NB4 (cell line): Measurements from ENCODE around the gene ADIRF.
"Not testable (repeated sequence)": the region's sequence is repeated elsewhere in the genome, so short reads cannot be mapped to it uniquely, and the experiment has no call there.

Source experiments
- DNase-seq: peaks from one replicate; pipeline ENCODE4 v3.0.0; 2010; ENCODE audit warnings: low read depth
- H3K4me3 ChIP-seq: one replicate; pipeline ENCODE4 v1.5.1; 2011; ENCODE audit warnings: mild to moderate bottlenecking, low read depth, low read length, moderate library complexity
- MYC ChIP-seq: IDR thresholded peaks from 2 replicates; pipeline ENCODE4 v1.6.1; 2011; ENCODE audit warnings: low read depth, low read length
- POLR2A ChIP-seq: IDR thresholded peaks from 2 replicates; pipeline ENCODE4 v1.6.1; 2011; ENCODE audit warnings: mild to moderate bottlenecking; ENCODE audit not compliant: insufficient read length; ENCODE audit errors: extremely low read depth
- TF ChIP-seq, protein P1 (sequence below): IDR thresholded peaks from 2 replicates; pipeline ENCODE4 v1.6.1; 2011; ENCODE audit warnings: low read depth, low read length
- TF ChIP-seq, protein P2 (sequence below): IDR thresholded peaks from one replicate; pipeline ENCODE4 v1.5.1; 2012; ENCODE audit warnings: low read depth, low read length

The ADIRF gene

DNA sequence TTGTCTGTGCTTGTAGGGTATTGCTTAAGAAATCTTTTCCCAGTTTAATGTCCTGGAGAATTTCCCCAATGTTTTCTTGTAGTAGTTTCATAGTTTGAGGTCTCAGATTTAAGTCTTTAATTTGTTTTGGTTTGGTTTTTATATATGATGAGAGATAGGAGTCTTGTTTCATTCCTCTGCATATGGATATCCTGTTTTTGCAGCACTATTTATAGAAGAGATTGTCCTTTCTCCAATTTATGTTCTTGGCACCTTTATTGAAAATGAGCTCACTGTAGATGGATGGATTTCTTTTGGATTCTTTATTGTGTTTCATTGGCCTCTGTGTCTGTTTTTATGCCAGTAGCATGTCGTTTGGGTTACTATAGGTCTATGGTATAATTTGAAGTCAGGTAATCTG, 20.2 kb downstream of the ADIRF start:
- no peak for DNase-seq
- no peak overlapping the region for H3K4me3 ChIP-seq
- TF ChIP-seq, protein P1, sequence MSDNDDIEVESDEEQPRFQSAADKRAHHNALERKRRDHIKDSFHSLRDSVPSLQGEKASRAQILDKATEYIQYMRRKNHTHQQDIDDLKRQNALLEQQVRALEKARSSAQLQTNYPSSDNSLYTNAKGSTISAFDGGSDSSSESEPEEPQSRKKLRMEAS, result no peak

DNA sequence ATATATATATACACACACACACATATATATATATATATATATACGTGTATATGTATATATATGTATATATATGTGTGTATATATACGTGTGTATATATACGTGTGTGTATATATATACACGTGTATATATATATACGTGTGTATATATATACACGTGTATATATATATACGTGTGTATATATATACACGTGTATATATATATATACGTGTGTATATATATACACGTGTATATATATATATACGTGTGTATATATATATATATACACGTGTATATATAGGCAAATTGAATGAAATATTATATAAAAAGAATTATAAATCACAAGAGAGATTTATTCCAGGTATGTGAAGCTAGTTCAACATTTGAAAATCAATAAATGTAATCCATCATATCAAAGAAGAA, 23.1 kb downstream of the ADIRF start:
- not testable (repeated sequence) for DNase-seq

DNA sequence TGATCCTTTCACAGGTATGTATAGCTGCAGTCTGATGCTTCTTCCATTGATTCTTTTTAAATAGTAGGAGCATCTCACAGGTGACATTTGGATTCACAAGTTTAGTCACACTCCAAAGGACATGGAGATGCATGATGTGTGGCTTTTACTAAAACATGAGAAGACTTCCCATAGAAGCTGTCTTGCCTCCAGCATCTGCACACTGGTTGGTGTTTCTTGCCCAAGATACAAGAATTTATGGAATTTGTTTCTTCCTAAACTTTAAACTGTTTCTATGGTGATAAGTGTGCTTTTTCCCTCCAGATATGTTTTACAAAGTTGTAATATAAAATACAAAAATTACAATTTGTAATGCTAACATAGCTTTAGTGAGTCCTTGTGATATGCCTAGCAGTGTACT, 24.2 kb downstream of the ADIRF start:
- H3K4me3 ChIP-seq, result no peak overlapping the region
- DNase-seq, result no peak
- TF ChIP-seq MYC (no peak), POLR2A (no peak)
- TF ChIP-seq, protein P1, result no peak
- TF ChIP-seq, protein P2, sequence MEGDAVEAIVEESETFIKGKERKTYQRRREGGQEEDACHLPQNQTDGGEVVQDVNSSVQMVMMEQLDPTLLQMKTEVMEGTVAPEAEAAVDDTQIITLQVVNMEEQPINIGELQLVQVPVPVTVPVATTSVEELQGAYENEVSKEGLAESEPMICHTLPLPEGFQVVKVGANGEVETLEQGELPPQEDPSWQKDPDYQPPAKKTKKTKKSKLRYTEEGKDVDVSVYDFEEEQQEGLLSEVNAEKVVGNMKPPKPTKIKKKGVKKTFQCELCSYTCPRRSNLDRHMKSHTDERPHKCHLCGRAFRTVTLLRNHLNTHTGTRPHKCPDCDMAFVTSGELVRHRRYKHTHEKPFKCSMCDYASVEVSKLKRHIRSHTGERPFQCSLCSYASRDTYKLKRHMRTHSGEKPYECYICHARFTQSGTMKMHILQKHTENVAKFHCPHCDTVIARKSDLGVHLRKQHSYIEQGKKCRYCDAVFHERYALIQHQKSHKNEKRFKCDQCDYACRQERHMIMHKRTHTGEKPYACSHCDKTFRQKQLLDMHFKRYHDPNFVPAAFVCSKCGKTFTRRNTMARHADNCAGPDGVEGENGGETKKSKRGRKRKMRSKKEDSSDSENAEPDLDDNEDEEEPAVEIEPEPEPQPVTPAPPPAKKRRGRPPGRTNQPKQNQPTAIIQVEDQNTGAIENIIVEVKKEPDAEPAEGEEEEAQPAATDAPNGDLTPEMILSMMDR, result no peak

More for the DNA sequence above, 23.1 kb downstream of the ADIRF start:
- not testable (repeated sequence) for H3K4me3 ChIP-seq

DNA sequence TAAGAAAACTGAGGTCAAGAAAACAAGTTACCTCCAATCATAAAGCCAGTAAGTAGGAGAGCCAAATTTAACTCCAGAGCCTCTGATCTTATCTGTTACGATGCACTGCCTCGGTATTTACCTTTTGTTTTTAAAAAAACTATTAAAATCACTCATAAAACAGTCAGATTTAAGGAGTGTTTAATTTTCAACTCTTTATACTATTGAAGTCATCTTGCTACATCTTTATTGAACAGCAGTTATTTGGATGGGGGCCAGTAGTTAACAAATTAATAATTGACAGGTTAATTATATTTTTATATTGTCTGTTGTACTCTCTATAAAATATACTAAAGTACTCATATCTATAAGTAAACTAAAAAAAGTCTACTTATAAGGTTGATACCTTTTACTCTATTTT, 24.6 kb downstream of the ADIRF start:
- no peak for DNase-seq
- H3K4me3 ChIP-seq, result no peak overlapping the region
- TF ChIP-seq, protein P1, result no peak
- TF ChIP-seq MYC, result no peak
- TF ChIP-seq, protein P2, result no peak
- TF ChIP-seq POLR2A, result no peak

DNA sequence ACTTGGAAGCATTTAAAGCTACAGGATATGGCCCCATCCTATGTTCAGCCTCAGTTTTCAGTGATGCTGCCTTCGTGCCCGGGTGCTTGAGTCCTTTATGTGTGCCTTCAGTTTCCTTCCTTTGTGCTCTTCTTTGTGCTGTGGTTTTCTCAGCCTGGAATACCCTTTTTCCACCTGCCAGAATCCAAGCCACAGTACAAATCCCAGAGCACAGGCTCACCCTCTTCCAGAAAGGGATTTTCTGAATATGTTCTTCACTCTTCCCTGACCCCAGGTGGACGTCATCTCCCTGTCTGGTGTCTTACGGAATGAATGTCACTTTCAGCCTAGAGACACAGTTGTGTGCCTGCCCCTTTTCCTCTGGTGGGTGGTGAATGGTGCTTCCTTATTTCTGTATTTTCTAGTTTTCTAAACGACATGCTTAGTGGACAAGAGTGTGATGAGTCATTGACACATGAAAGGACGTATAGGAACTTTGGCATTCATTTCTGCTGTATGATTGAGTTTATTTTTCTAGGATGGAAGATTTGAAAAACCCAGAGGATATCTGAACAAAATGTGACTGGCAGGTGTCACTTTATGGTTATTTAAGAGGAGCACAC, 31.6 kb downstream of the ADIRF start:
- peak; percentile 61 for DNase-seq

DNA sequence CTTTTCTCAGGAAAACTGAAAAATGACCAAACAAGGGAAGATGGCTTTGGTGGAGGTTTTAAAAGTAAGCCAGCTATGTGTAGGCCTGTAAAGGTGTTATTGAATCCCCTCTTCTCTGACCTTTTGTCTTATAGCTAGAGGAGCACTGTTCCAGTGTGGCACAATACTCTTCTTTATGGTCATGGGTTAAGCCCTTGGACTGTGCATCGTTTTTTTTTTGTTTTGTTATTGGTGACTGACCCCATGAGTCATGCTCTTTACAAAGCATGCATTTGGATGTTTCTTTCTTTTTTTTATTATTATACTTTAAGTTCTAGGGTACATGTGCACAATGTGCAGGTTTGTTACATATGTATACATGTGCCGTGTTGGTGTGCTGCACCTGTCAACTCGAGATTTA, 32.2 kb downstream of the ADIRF start:
- DNase-seq, result peak; percentile 11
- TF ChIP-seq, protein P1, result no peak
- TF ChIP-seq MYC, result no peak
- no peak for TF ChIP-seq POLR2A
- TF ChIP-seq, protein P2, result no peak

More for the DNA sequence above, 31.6 kb downstream of the ADIRF start:
- H3K4me3 ChIP-seq, result not testable (repeated sequence)

DNA sequence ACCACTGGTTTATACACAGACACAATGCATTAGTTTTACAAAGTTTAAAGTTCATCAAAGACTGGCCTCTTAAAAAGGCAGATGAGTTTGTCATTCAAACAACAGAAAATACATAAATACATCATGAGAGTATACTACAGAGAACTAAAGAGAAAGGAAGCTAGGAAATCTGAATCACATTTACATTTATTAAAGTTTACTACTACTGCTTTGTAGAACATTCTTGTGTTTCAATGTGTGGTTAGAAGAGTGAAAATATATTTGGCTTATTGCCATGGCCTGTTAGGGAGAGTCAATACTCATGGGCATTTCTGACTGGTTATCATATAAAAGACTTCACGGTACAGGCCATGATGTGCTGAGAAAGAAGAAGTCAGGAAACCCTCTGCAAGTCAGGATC, 38.8 kb downstream of the ADIRF start:
- not testable (repeated sequence) for DNase-seq, H3K4me3 ChIP-seq

More for the DNA sequence above, 32.2 kb downstream of the ADIRF start:
- no peak overlapping the region for H3K4me3 ChIP-seq

DNA sequence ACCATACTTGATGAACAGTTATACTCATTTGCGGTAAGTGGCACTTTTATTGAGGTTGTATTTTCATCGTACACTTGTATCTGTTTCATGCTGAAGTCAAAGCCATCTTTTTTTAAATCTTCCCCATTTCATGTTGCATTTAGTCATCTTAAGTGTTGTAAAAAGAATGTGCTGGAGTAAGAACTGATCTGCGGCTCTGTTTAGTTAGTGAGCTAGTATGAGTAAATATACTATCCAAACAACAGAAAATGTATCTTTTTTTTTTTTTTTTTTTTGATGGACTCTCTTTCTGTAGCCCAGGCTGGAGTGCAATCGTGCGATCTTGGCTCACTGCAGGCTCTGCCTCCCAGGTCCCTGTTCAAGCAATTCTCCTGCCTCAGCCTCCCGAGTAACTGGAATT, 39.4 kb downstream of the ADIRF start:
- not testable (repeated sequence) for H3K4me3 ChIP-seq, DNase-seq

DNA sequence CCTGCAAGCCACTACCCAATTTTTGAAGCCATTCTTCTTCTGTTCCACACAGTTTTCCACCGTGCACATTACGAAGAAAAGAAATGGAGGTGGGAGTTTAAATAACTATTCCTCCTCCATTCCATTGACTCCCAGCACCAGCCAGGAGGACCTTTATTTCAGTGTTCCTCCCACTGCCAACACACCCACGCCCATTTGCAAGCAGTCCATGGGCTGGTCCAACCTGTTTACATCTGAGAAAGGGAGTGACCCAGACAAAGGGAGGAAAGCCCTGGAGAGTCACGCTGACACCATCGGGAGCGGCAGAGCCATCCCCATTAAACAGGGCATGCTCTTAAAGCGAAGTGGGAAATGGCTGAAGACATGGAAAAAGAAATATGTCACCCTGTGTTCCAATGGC, 40.0 kb downstream of the ADIRF start:
- not testable (repeated sequence) for H3K4me3 ChIP-seq, DNase-seq

DNA sequence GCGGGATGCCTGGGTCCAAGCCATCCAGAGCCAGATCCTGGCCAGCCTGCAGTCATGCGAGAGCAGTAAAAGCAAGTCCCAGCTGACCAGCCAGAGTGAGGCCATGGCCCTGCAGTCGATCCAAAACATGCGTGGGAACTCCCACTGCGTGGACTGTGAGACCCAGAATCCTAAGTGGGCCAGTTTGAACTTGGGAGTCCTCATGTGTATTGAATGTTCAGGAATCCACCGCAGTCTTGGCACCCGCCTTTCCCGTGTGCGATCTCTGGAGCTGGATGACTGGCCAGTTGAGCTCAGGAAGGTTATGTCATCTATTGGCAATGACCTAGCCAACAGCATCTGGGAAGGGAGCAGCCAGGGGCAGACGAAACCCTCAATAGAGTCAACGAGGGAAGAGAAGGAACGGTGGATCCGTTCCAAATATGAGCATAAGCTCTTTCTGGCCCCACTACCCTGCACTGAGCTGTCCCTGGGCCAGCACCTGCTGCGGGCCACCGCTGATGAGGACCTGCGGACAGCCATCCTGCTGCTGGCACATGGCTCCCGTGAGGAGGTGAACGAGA, 40.9 kb downstream of the ADIRF start:
- H3K4me3 ChIP-seq, DNase-seq: not testable (repeated sequence)

DNA sequence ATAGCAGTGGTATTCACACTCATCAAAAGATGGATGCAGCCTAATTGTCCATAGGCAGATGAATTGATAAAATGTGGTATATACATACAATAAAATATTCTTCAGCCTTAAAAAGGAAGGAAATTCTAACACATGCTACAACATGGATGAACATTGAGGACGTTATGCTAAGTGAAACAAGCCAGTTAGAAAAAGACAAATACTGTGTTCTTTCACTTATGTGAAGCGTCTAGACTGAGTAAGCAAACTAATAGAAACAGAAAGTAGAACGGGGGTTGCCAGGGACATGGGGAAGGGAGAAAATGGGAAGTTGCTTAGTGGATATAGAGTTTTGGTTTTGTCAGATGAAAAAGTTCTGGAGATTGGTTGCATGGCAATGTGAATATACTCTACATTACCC, 45.2 kb downstream of the ADIRF start:
- peak; percentile 31 for DNase-seq
- not testable (repeated sequence) for H3K4me3 ChIP-seq

DNA sequence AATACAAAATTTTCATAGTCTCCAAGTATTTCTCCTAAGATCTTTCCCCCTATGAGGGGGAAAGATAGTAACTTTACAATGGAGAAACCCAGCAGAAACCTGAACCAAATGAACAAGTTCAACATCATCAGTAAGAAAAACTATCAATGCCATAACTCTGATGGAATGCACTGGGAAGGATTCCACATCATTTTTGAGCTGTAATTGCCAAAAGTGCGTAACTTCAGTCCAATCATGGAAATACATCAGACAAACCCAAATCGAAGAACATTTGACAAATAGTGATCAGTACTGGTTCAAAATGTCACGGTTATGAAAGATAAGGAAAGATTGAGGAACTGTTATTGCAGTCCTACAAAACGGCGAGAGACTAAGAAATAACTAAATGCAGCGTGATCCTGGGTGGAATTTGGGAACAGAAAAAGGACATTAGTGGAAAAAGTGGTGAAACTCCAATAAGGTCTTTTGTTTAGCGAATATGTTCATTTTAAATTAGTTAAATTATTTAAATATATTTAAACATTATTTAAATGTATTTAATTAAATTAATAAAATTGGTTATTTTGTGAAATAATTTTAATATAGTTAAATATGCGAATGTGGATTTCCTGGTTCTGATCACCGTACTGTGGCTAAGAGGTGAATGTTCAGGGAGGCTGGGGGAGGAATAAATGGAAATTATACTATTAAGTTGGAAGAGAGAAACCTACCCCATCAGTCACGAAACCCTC, 46.9 kb downstream of the ADIRF start:
- DNase-seq, H3K4me3 ChIP-seq: not testable (repeated sequence)

DNA sequence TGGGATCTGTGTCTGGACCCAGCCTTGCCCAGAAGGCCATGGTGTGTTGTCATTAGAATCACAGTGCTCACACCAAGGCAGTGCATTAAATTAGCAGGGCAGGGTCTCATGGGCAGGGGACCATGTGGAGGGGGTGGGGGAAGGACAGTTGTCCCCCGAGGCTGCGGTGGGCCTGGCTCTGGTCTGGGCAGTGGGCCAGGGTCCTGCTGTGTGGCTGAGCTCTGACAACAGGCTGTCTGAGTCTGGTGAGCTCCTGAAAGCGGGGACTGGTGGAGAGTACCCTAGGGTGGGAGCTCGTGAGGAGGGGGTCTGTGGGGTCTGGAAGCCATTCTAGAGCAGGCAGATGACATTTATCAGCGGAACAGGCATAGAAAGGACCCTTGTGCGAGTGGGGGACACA, 49.8 kb downstream of the ADIRF start:
- not testable (repeated sequence) for DNase-seq, H3K4me3 ChIP-seq
